Left lobe of liver (tissue), 2 donors: Measurements from ENCODE around the gene UBAP1L. TPM values are rescaled to one million over a fixed set of nuclear protein-coding genes. Genes with fewer than 3 reads are reported as not detected.
A peak's percentile ranks its signal among the peaks of the same experiment; 100 is the strongest.

ENCODE experiments used
- ATAC-seq: fragments of 200-7000 bp; cut with Tn5 transposase; one replicate; pipeline ENCODE4 v1.9.1; 2020; ENCODE audit warnings: mild to moderate bottlenecking, moderate library complexity
- DNase-seq: peaks from one replicate; pipeline ENCODE4 v3.0.0-alpha.2; 2020; ENCODE audit warnings: low spot score
- total RNA-seq: library from RNA; stranded (reverse); gene quantifications from one replicate; pipeline ENCODE4 v1.2.1, GENCODE V29; 2021
- donor health status: DM: no; HTN: no; CAD: no; lungs with moderate emphysema.
- donor health status: DM: no; HTN: yes; CAD: no.

Gene UBAP1L
- total RNA-seq, 1 donor from 2014 or later, result 5.5 TPM

DNA sequence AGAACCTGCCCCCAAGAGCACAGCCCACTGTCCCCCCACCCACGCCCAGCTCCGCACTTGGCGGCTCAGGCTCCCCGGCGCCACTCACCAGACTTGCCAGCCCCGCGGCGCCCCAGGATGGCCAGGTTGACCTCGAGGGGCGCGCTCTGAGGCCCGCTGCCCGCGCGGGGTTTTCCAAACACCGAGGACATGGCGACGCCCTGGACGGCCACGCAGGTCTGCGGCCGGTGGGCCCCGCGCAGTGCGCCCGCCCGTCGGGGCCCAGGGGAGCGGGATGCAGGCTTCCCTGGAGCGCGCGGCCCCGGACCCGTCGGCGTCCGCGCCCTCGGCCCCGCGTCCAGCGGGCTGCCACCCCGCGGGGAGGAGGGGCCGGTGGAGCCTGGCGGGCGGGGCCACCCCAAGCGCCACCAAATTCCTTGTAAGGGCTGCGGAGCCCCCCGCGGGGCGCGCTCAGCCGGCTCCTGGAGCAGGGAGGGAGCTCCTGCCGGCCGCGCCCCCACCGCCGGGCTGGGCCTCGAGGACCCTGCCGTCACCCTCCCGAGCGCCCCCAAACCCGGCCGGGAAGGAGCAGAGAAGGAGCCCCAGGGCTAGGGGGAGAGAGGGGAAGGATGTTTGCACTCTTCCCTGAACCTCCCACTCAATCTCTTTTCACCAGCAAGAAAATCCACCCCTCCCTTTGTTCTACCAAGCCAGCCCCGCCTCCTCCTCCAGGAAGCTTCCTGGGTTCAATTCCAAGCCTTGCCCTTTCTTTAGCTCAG is 47.2 kb downstream of the UBAP1L start, which contains the start of gene RASL12:
TSS of gene RASL12 (minus strand) at position 347 of the 758 bp plus-strand sequence. CDS start at position 191, 156 bp downstream.
- ATAC-seq, result no peak

DNA sequence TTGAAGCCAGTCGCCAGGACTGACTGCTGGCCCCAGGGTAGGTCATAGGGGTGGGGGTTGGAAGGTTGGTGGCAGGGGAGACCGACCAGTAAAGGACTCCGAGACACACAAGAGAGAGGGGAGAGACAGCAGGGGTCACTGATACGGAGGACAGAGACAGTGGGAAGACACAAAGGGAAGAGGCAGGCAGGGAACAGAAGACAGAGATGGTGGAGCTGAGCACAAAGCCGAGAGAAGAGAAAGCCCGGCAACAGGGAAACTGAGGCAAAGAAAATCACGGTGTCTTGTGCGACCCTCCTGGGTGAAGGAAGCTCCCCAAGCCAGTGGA is 47.7 kb downstream of the UBAP1L start:
- ATAC-seq (no peak), DNase-seq (no peak)

More for the DNA sequence above, 47.2 kb downstream of the UBAP1L start, which contains the start of gene RASL12:
- DNase-seq, result no peak

DNA sequence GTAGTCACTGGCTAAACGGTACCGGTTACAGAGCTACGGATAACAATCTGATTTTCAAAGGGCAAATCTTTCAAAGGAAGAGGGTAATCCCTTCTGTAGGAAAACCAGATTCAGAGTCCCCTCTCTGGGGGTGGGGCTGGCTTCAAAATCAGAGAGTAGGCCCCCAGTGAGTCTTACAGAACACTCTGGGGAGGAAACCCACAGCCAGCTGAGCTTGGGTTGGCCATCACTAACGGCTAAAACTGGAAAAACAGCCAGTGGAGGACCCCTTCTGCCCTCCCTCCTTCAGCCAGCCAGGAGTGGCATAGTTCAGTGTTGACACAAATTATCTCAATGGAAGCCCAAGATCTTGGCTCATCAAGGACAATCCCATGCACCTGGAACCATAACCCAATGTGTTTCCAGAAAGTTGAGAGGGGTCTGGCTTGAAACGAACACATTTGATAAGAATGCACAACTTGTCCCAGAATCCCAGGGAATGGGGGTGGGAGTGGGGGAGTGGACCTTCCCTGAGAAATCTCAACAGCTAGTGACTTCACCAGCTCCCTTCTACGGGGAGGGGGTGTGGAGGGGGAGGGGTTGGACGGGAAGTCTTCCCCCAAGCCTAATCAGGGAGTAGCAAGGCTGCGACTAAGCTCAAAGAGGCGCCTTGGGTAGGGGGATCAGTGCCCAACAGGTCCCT is 48.2 kb downstream of the UBAP1L start:
- no peak for ATAC-seq
- no peak for DNase-seq

DNA sequence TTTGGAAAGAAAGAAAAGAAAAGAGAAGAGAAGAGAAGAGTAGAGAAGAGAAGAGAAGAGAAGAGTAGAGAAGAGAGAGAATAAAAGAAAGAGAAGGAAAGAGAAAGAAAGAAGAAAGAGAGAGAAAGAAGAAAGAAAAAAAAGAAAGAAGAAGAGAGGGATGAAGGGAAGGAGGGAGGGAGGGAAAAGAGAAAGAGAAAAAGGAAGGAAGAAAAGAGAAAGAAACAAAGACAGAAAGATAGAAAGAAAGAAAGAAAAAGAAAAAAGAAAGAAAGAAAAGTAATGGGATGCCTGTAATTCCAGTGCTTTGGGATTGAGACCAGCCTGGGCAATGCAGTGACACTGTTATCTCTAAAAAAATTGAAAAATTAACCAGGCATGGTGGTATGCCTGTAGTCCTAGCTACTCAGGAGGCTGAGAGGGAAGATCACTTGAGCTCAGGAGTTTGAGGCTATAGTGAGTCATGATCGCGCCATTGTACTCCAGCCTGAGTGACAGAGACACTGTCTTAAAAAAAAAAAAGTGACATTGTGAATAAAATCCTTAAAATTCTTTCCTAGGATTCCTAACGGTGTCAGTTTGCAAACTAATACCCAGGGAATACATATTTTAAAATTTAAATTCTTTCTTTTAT is 48.9 kb downstream of the UBAP1L start:
- DNase-seq, result no peak
- ATAC-seq, result no peak

- ATAC-seq, result no peak
- DNase-seq, result no peak
Observed at GRCh38 chr15:65062726-65063125, 52.3 kb downstream of the UBAP1L start.

GRCh38 chr15:65062061-65062460 is 52.9 kb downstream of the UBAP1L start:
- DNase-seq (no peak), ATAC-seq (no peak)

- DNase-seq (no peak), ATAC-seq (no peak)
Observed at GRCh38 chr15:65060641-65061397, 54.2 kb downstream of the UBAP1L start.

DNA sequence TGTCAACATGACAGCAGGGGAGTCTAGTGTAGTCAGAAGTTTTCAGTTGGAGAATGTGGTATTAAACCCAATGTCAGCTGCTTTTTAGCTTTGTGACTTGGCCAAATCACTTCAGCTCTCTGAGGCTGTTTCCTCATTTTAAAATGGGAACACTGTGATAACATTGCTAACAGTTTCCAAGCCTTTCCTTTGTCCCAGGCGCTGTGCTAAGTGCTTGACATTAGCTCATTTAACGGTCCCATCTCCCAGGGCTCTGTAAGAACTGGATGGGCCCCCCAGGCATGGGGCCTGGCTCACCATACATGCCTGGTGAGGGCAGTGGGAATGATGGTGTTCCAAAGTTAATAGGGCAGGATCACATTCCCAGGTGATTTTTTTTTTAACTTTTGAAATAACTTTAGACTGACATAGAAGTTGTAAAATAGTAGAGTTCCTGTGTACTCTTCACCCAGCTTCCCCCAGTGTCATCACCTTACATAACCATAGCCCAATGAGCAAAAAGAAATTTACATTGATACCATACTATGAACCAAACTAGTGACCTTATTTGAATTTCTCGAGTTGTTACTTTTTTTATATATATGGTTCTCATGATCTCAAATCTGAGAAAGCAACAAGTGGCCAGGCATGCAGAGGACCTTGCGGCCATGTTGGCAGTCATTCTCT is 54.9 kb downstream of the UBAP1L start:
- DNase-seq, result no peak

DNA sequence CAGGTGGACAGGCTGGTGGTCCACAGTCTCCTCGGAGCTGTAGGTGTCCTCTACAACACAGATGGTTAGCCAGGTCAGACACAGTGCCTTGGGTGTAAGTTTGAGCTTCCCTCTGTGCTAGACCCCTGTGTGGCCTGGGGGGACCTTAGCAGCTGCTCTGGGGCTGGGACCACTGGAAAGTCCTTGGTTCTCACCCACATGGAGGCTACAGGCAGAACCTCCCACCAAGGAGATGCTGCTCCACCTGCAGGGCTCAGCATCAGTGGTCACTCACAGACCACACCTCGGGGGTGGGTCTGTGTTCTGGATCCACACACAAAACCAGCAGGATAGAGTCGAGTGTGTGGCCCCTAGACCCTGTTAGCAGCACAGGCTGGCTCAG is 55.6 kb downstream of the UBAP1L start:
- DNase-seq, result no peak

More for the DNA sequence above, 54.9 kb downstream of the UBAP1L start:
- ATAC-seq, result no peak

DNA sequence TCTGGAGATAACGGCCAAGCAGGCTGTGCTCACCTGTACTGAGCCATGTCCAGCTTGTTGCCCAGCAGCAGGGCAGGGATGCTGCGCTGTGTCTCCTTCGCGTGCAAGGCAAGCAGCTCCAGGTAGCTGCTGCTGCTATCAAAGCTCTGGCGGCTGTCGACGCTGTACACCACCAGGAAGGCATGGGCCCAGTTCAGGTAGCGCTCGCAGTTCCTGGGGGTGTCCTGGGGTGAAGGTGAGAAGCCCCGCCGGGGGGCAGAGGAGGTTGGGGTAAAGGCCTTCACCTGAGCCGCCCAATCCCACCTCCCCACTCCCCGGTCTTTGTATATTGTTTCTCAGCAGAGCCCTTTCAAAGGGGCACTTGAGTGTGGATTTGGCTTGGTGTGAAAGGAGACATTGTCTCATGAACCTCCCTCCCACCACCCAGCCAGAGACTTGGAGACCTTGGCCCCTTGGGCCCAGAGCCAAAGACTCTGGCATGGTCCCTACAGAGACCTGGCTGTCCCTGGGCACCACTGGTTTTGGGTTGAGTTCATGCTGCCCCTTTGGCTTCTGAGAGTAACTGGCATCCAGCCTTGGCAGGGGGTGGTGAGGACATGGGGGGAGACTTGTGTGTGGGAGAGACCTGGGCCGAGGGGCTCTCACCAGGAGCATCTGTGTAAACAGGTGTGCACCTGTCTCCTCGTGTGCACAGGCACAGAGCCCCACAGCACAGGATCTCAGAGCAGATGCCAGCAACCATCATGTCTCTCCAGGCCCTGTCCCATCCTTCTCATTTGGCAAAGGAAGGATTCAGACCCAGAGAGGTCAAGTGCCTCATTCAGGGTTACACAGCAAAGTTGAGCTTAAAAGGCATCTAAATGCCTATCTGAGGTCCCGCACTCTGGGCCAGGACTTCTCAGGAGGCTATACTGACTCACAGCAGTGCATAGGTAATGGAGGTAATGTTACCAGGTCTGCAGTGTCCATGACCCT is 56.3 kb downstream of the UBAP1L start:
- no peak for ATAC-seq
- DNase-seq, result no peak

More for the DNA sequence above, 55.6 kb downstream of the UBAP1L start:
- ATAC-seq, result no peak

DNA sequence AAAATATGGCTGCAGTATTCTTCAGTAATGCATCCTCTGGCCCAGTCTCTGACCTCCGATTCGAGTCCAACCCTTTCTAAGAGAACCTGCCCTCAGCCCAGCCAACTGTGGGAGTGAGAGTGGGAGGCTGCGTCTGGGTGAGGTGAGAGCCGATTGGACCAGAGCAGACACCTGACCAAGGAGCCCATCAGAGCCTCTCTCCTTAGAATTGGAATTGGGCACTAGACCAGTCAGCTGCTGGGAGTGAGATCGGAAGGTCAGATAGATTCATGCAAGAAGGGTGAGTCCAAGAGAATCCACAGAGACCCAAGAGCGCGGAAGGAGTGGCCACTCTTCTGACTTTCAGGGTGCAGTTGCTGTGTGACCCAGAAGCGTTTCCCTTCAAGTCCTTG is 57.5 kb downstream of the UBAP1L start:
- no peak for DNase-seq
- no peak for ATAC-seq

DNA sequence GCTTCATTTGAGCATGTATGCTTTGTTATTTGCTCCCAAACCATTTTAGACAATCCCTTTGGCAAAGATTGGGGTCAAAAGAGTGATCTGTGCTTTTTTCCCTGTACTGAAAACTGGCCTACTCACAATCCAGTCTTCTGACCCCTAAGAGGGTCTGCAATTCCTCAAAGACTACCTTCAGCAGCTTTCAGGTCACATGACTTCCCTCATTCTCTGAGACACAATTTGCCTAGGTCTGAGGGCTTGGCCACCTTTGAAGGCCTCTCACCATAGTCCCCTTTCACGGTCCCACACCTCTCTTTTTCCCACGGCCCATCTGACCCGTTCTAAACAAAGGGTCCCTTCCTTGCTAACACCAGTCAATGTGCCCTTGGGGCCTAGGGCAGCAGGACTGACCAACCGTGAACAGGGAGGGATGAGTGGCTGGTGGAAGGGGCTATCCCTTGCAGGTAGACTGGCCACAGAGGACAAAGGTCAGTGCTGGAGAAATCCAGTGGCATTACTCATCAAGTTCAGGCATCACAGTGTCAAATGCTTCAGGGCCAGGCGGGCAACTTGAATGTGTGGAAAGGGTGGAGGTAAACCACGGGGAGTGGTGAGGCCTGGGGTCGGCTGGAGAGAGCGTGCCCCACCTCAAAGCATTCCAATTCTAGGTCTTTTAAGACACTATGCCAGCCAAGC is 58.0 kb downstream of the UBAP1L start:
- DNase-seq, result no peak
- peak; percentile 9 for ATAC-seq

DNA sequence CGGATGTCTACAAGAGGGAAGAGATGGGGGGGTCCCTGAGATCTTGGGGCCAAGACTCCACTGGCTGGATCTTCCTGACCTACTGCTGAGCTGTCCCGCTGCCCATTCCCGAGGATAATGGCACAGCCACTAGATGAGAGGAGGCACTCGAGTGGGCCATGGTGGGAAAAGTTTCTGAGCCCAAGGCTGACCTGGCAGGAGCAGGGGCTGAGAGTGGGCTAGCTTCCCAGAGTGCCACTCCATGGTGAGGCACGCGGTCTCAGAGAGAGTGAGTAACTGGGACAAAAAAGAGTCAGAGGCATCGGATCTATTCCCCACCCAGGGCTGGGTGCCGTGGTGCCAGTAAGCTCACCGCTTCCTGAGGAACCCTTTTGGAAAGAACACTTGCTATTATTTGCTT is 58.9 kb downstream of the UBAP1L start:
- DNase-seq, result no peak
- ATAC-seq, result no peak

DNA sequence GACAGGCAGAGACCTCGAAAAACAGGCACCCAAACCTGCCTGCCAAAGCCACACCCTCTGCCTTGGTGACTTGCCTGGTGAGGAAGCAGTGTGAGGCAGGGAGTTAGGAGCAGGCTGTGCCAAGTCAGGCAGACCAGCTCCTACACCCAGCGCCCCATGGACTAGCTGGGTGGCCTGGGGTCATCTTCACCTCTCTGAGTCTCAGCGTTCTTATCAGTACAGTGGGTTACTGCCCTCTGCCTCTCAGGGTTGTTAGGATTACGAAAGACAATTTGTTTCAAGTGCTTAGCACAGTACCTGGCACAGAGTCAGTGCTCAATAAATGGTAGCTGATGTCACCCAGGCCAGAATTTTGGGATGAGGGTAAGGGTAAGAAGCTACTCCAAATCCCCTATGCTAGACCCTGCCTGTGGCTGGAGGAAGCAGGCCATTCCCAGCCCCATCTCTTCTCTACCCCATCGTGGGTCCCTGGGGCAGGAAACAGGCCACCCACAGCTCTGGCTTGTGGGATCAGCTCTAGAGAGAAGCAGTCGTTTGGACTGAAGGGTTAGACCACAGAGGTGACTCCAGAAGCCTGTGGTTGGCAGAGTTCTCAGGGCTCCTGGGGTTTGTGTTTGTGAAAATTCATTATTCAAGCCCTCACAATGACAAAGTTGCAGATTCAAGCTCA is 59.7 kb downstream of the UBAP1L start:
- ATAC-seq (peak; percentile 84), DNase-seq (peak; percentile 90)

GRCh38 chr15:65054333-65055200 is 60.4 kb downstream of the UBAP1L start:
- DNase-seq (peak; percentile 84), ATAC-seq (peak; percentile 89)

- no peak for ATAC-seq
- DNase-seq, result no peak
Observed at GRCh38 chr15:65052956-65053355, 62.0 kb downstream of the UBAP1L start.

GRCh38 chr15:65051266-65051665 is 63.7 kb downstream of the UBAP1L start:
- no peak for ATAC-seq
- DNase-seq, result no peak
